H9 (cell line): Measurements from ENCODE around the gene CCDC192. TPM values are rescaled to one million over a fixed set of nuclear protein-coding genes. Genes with fewer than 3 reads are reported as not detected.

Source experiments
- DNase-seq: peaks from one replicate; pipeline ENCODE4 v3.0.0-alpha.2; 2017
- H2AFZ ChIP-seq: one replicate; pipeline ENCODE4 v1.6.1; 2013; ENCODE audit warnings: mild to moderate bottlenecking, low read length, control low read depth, moderate library complexity
- H2AK5ac ChIP-seq: 2 replicates; pipeline ENCODE4 v1.6.1; 2013; ENCODE audit warnings: low read length, control low read depth, mixed read lengths; ENCODE audit not compliant: insufficient read length
- H2BK120ac ChIP-seq: one replicate; pipeline ENCODE4 v1.6.1; 2013; ENCODE audit warnings: low read depth, mild to moderate bottlenecking, low read length, control low read depth, inconsistent platforms; ENCODE audit not compliant: poor library complexity, severe bottlenecking
- H2BK12ac ChIP-seq: 2 replicates; pipeline ENCODE4 v1.6.1; 2013; ENCODE audit warnings: low read length, control low read depth, mixed read lengths, low read depth; ENCODE audit not compliant: insufficient read length
- H2BK15ac ChIP-seq: 2 replicates; pipeline ENCODE4 v1.6.1; 2013; ENCODE audit warnings: low read depth, low read length, control low read depth
- H2BK20ac ChIP-seq: one replicate; pipeline ENCODE4 v1.6.1; 2013; ENCODE audit warnings: low read depth, mild to moderate bottlenecking, low read length, control low read depth, inconsistent platforms; ENCODE audit not compliant: poor library complexity, severe bottlenecking
- H2BK5ac ChIP-seq: 2 replicates; pipeline ENCODE4 v1.6.1; 2013; ENCODE audit warnings: low read length, control low read depth, mixed read lengths; ENCODE audit not compliant: insufficient read length
- H3K14ac ChIP-seq: 2 replicates; pipeline ENCODE4 v1.6.1; 2013; ENCODE audit warnings: low read length, control low read depth; ENCODE audit not compliant: insufficient read depth
- H3K18ac ChIP-seq: 2 replicates; pipeline ENCODE4 v1.6.1; 2013; ENCODE audit warnings: low read depth, mild to moderate bottlenecking, mixed read lengths, low read length, control low read depth; ENCODE audit not compliant: insufficient read length
- H3K23ac ChIP-seq: 2 replicates; pipeline ENCODE4 v1.6.1; 2013; ENCODE audit warnings: low read length, control low read depth, mixed read lengths, low read depth; ENCODE audit not compliant: insufficient read length
- H3K23me2 ChIP-seq: 2 replicates; pipeline ENCODE4 v1.6.1; 2013; ENCODE audit warnings: low read depth, mild to moderate bottlenecking, mixed read lengths, low read length, control low read depth; ENCODE audit not compliant: insufficient read length, poor library complexity, severe bottlenecking
- H3K27ac ChIP-seq: 2 replicates; pipeline ENCODE4 v1.5.1; 2013; ENCODE audit warnings: low read length, control low read depth, mixed read lengths, low read depth; ENCODE audit not compliant: insufficient read length
- H3K27me3 ChIP-seq: 2 replicates; pipeline ENCODE4 v1.6.1; 2013; ENCODE audit warnings: low read length, control low read depth, inconsistent platforms; ENCODE audit not compliant: insufficient read depth
- H3K4ac ChIP-seq: 2 replicates; pipeline ENCODE4 v1.6.1; 2013; ENCODE audit warnings: low read depth, mild to moderate bottlenecking, control low read depth, inconsistent platforms, low read length, moderate library complexity
- H3K4me1 ChIP-seq: 2 replicates; pipeline ENCODE4 v1.6.1; 2013; ENCODE audit warnings: low read length, control low read depth, inconsistent platforms; ENCODE audit not compliant: insufficient read depth
- H3K4me2 ChIP-seq: 2 replicates; pipeline ENCODE4 v1.6.1; 2013; ENCODE audit warnings: low read length, control low read depth, mixed read lengths; ENCODE audit not compliant: insufficient read length, insufficient read depth
- H3K56ac ChIP-seq: 2 replicates; pipeline ENCODE4 v1.6.1; 2013; ENCODE audit warnings: low read depth, mild to moderate bottlenecking, mixed read lengths, low read length, control low read depth; ENCODE audit not compliant: insufficient read length
- H3K79me1 ChIP-seq: 2 replicates; pipeline ENCODE4 v1.6.1; 2013; ENCODE audit warnings: low read depth, mild to moderate bottlenecking, moderate library complexity, low read length, control low read depth, inconsistent platforms; ENCODE audit not compliant: insufficient read depth, poor library complexity, severe bottlenecking
- H3K79me2 ChIP-seq: 2 replicates; pipeline ENCODE4 v1.6.1; 2013; ENCODE audit warnings: low read length, control low read depth, inconsistent platforms; ENCODE audit not compliant: insufficient read depth
- H3K9ac ChIP-seq: 2 replicates; pipeline ENCODE4 v1.6.1; 2013; ENCODE audit warnings: low read length, control low read depth, mixed read lengths; ENCODE audit not compliant: insufficient read length; ENCODE audit errors: extremely low read depth
- H3K9me3 ChIP-seq: one replicate; pipeline ENCODE4 v1.6.1; 2013; ENCODE audit warnings: low read depth, low read length, inconsistent platforms; ENCODE audit not compliant: control insufficient read depth
- H3T11ph ChIP-seq: one replicate; pipeline ENCODE4 v1.6.1; 2013; ENCODE audit warnings: mild to moderate bottlenecking, low read length, control low read depth, inconsistent platforms
- H4K20me1 ChIP-seq: one replicate; pipeline ENCODE4 v1.6.1; 2013; ENCODE audit not compliant: control insufficient read depth, insufficient read length, insufficient read depth
- H4K5ac ChIP-seq: 2 replicates; pipeline ENCODE4 v1.6.1; 2013; ENCODE audit warnings: low read depth, mild to moderate bottlenecking, mixed read lengths, low read length, control low read depth; ENCODE audit not compliant: insufficient read length
- H4K8ac ChIP-seq: replicated peaks from 2 replicates; pipeline ENCODE4 v1.6.1; 2013; ENCODE audit warnings: low read length, control low read depth, mixed read lengths, low read depth; ENCODE audit not compliant: insufficient read length
- H4K91ac ChIP-seq: 2 replicates; pipeline ENCODE4 v1.6.1; 2013; ENCODE audit warnings: low read depth, mild to moderate bottlenecking, moderate library complexity, mixed read lengths, low read length, control low read depth; ENCODE audit not compliant: insufficient read length
- H3K27ac Mint-ChIP-seq, 3 experiments: 2 replicates in 2 of 3; 3 replicates in 1 of 3; pipeline ENCODE4 v1.8.0; 2020 to 2021; ENCODE audit warnings: mixed read lengths in 3 of 3, mild to moderate bottlenecking in 1 of 3, moderate library complexity in 1 of 3
- H3K27me3 Mint-ChIP-seq: 2 replicates; pipeline ENCODE4 v1.8.0; 2021; ENCODE audit warnings: low read depth, mild to moderate bottlenecking, moderate library complexity, mixed read lengths
- H3K36me3 Mint-ChIP-seq, 3 experiments: 2 replicates in 2 of 3; 3 replicates in 1 of 3; pipeline ENCODE4 v1.8.0; 2020 to 2021; ENCODE audit warnings: low read depth in 3 of 3, mixed read lengths in 3 of 3; ENCODE audit not compliant: insufficient read depth in 1 of 3
- H3K4me1 Mint-ChIP-seq, 2 experiments: 2 replicates each; pipeline ENCODE4 v1.8.0; 2020; ENCODE audit warnings: mixed read lengths in 2 of 2
- H3K4me3 Mint-ChIP-seq, 2 experiments: 2 replicates in 1 of 2; 3 replicates in 1 of 2; pipeline ENCODE4 v1.8.0; 2020 to 2021; ENCODE audit warnings: mild to moderate bottlenecking in 2 of 2, mixed read lengths in 2 of 2, moderate library complexity in 1 of 2
- H3K9me3 Mint-ChIP-seq, 2 experiments: 2 replicates in 1 of 2; 3 replicates in 1 of 2; pipeline ENCODE4 v1.8.0; 2020; ENCODE audit warnings: mild to moderate bottlenecking in 2 of 2, mixed read lengths in 2 of 2, moderate library complexity in 1 of 2
- WGBS: extraction: QIAGEN DNeasy Blood & Tissue Kit; methylation state at CpG from one replicate; pipeline ENCODE4 v1.1.7; 2013; ENCODE audit warnings: missing lambda C conversion rate, low lambda C conversion rate, mixed read lengths; ENCODE audit not compliant: insufficient read length; ENCODE audit errors: extremely low coverage; 5-methylcytosine and 5-hydroxymethylcytosine counted together
- total RNA-seq: library from RNA; stranded (reverse); gene quantifications from 2 replicates; pipeline ENCODE4 v1.2.1, GENCODE V29; 2021
- TF ChIP-seq, protein P1 (sequence below): fragments of 200-600 bp; sonication (generic); conservative IDR thresholded peaks from 3 replicates; pipeline ENCODE4 v1.8.0; 2021; ENCODE audit warnings: antibody characterized with exemption, mild to moderate bottlenecking

The CCDC192 gene
- total RNA-seq, 1 experiment from 2014 or later: not detected

DNA sequence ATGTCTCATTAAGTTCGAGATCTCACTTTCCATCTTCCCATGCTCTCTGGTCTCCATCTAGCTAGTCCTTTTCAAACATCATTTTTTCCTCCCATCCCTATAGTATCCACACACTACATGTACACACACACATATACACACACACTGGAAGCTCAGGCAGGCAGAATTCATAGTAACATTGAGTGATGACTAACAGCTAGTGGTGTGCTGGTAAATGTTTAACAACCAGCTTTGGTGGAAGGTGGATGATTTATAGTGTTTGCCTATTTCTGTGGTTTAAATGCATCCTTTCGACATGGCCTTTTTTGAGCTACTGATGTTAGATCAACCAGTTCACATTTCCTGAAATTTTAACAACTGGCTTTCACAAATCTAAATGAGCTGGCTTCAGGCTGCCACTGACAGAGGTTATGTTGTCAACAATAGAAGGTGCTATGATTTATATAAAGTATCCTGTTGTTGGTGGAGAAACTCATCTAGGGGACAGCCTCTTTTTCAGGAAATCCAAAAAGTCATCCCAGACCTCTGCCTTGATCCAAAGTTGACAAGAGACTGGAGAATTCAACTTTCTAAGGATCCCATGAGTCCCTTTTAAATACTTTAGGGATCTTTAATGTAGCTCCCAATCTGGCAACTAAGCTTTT lies 117.8 kb downstream of the CCDC192 start:
- no peak for DNase-seq
- Histone ChIP-seq H2BK120ac (no peak overlapping the region), H2BK12ac (no peak overlapping the region), H2BK15ac (no peak overlapping the region), H3K4me1 (no peaks in the 10 kb centered on the region), H3K23me2 (no peaks in the 10 kb centered on the region), H3K23ac (no peak overlapping the region), H3T11ph (no peak overlapping the region), H3K79me2 (no peaks in the 10 kb centered on the region), H2AK5ac (no peak overlapping the region), H4K91ac (no peak overlapping the region), H3K9me3 (no peaks in the 10 kb centered on the region), H3K79me1 (no peaks in the 10 kb centered on the region), H3K14ac (no peak overlapping the region), H3K18ac (no peak overlapping the region), H2BK5ac (no peak overlapping the region), H4K20me1 (no peaks in the 10 kb centered on the region), H3K4me2 (no peak overlapping the region), H4K8ac (no peak overlapping the region), H2BK20ac (no peak overlapping the region), H3K4ac (no peak overlapping the region), H3K56ac (no peak overlapping the region), H3K27me3 (no peaks in the 10 kb centered on the region), H3K27ac (no peak overlapping the region), H2AFZ (no peak overlapping the region), H3K9ac (no peak overlapping the region), H4K5ac (no peak overlapping the region)
- H3K4me1 Mint-ChIP-seq: peaks cover 7 to 9% of the 10 kb centered on the region in 2 experiments; a peak in 3 of 4 replicates
- H3K36me3 Mint-ChIP-seq: 0 out of 7 replicates have a peak, but pooled peaks cover 0 to 3% (median 0%) of the 10 kb centered on the region in 3 experiments
- WGBS: no CpG with 5 or more reads among the region's 2 CpGs
- no peak overlapping the region for H3K27ac Mint-ChIP-seq
- TF ChIP-seq, protein P1, sequence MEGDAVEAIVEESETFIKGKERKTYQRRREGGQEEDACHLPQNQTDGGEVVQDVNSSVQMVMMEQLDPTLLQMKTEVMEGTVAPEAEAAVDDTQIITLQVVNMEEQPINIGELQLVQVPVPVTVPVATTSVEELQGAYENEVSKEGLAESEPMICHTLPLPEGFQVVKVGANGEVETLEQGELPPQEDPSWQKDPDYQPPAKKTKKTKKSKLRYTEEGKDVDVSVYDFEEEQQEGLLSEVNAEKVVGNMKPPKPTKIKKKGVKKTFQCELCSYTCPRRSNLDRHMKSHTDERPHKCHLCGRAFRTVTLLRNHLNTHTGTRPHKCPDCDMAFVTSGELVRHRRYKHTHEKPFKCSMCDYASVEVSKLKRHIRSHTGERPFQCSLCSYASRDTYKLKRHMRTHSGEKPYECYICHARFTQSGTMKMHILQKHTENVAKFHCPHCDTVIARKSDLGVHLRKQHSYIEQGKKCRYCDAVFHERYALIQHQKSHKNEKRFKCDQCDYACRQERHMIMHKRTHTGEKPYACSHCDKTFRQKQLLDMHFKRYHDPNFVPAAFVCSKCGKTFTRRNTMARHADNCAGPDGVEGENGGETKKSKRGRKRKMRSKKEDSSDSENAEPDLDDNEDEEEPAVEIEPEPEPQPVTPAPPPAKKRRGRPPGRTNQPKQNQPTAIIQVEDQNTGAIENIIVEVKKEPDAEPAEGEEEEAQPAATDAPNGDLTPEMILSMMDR: no peak
- H3K27me3 Mint-ChIP-seq: no peaks in the 10 kb centered on the region
- H3K9me3 Mint-ChIP-seq: no peaks in the 10 kb centered on the region; a peak in 1 of 5 replicates
- no peak overlapping the region for H3K4me3 Mint-ChIP-seq
